Measurements from ENCODE around the gene VSIG2.

VSIG2 gene

DNA sequence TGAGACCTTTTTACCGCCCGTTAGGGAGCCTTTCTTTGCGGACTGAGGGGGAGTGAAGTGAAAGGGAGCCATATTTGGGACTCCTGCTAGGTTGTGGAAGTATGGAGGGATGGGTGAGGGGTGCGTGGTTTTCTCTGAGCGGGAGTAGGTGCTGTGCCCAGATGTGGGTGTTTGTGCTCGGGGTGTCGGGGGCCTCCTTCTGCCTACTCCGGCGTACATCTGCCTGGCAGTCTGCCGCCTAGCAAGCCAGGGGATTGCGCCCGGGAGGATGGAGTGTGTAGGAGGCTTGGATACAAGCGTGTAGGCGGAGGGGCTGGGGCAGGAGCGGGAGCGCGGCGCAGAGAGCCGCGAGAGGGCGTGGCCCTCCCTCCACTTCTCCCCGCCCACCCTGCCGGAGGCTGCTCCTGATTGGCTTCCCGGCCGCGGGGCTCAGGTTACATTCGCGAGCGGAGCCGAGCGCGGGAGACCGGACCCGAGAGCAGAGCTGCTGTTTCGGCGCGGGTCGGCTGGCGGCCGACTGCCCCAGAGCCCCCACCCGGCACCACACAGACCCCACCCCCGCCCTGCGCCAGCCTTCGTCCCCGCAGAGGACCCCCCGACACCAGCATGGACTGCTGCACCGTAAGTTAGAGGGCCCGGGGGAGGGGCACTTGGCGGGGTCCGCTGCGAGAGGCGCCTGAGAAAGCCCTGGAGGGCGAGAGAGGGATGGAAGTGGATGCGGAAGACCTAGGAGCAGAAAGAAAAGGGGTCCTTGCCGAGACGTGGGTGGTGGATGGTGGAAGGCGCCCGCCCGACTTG is 12.4 kb downstream of the VSIG2 start, which contains the start of gene NRGN:
Gene NRGN, plus strand, starts transcription at position 464 of the 798 bp plus-strand sequence. Its CDS starts 143 bp downstream, at position 607.
- H2AFZ ChIP-seq (ENCODE audit: low read length), result no peak within 1 kb of the TSS
- H3K9me3 ChIP-seq (ENCODE audit: low read length), result no peaks in the 10 kb centered on the region
- no peaks in the 10 kb centered on the region for H3F3A ChIP-seq (ENCODE audit: insufficient read depth, low read length)
- TF ChIP-seq, protein P1, sequence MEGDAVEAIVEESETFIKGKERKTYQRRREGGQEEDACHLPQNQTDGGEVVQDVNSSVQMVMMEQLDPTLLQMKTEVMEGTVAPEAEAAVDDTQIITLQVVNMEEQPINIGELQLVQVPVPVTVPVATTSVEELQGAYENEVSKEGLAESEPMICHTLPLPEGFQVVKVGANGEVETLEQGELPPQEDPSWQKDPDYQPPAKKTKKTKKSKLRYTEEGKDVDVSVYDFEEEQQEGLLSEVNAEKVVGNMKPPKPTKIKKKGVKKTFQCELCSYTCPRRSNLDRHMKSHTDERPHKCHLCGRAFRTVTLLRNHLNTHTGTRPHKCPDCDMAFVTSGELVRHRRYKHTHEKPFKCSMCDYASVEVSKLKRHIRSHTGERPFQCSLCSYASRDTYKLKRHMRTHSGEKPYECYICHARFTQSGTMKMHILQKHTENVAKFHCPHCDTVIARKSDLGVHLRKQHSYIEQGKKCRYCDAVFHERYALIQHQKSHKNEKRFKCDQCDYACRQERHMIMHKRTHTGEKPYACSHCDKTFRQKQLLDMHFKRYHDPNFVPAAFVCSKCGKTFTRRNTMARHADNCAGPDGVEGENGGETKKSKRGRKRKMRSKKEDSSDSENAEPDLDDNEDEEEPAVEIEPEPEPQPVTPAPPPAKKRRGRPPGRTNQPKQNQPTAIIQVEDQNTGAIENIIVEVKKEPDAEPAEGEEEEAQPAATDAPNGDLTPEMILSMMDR (IDR thresholded peaks at IDR 0.05; ENCODE audit: low read length), result no peak
- no peak for TF ChIP-seq EZH2 (IDR thresholded peaks at IDR 0.05; ENCODE audit: borderline replicate concordance, low read length)
- H3K27ac ChIP-seq (ENCODE audit: low read depth, low read length, poor library complexity, severe bottlenecking), result no peak within 1 kb of the TSS
- peaks cover 9% of the 10 kb centered on the region for H3K4me1 ChIP-seq (ENCODE audit: insufficient read depth, low read length, severe bottlenecking)
- no peaks in the 10 kb centered on the region for H3K9me2 ChIP-seq (ENCODE audit: low read depth, low read length)
- no peaks in the 10 kb centered on the region for H4K20me1 ChIP-seq (ENCODE audit: insufficient read depth, low read length)
- H3K4me2 ChIP-seq (ENCODE audit: low read length), result peak within 1 kb of the TSS; percentile 76
- H3K4me3 ChIP-seq (ENCODE audit: low read depth, low read length, poor library complexity, severe bottlenecking), result peak within 1 kb of the TSS; percentile 64
- H3K36me3 ChIP-seq (ENCODE audit: insufficient read depth, low read length), result no peaks in the 10 kb centered on the region
- H3K9ac ChIP-seq (ENCODE audit: low read length), result peak within 1 kb of the TSS; percentile 46; the same call in 1 of the 2 replicates
- H3K79me2 ChIP-seq (ENCODE audit: insufficient read depth, low read length), result no peaks in the 10 kb centered on the region
- no peaks in the 10 kb centered on the region for H3K27me3 ChIP-seq (ENCODE audit: insufficient read depth, low read length)

DNA sequence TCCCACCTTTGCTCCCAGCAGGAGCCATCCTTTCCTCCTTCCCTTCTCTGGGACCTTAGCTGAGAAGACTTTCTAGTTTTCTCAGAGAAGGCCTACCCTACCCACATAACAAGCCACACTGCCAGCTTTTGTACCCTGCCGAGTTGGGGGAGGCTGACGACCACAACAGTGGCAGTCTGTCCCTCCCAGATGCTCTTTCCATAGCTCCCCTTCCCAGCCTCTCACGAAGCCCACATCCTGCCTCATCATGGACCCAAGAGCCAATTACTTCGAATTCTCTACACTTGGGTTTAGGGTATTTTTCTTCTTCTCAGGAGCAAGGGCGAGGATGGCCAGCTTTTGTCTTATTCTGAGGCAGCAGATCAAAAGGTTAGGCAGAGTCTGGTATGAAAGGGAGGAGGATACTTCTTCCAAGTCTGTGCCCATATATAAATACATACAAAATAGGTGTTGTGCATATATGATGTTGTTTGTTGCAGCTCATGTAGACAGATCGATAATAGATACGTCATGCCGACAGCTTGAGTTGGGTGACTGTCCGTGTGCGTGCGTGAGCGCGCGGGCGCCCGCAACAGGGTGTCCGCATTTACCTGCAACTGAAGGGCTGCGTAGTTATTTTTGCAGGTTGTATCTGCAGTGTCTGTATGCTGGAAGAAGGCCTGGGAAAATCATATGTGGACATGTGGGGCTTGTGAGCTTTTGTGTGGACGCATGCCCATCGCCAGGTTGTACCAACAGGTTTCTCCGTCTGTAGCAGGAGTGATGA is 13.2 kb downstream of the VSIG2 start:
- H3K9me2 ChIP-seq (ENCODE audit: low read depth, low read length), result no peaks in the 10 kb centered on the region
- no peak overlapping the region for H3K27ac ChIP-seq (ENCODE audit: low read depth, low read length, poor library complexity, severe bottlenecking)
- TF ChIP-seq, protein P1 (IDR thresholded peaks at IDR 0.05; ENCODE audit: low read length), result no peak
- TF ChIP-seq EZH2 (IDR thresholded peaks at IDR 0.05; ENCODE audit: borderline replicate concordance, low read length), result no peak
- H3K9ac ChIP-seq (ENCODE audit: low read length), result no peak overlapping the region
- no peaks in the 10 kb centered on the region for H3K79me2 ChIP-seq (ENCODE audit: insufficient read depth, low read length)
- H3F3A ChIP-seq (ENCODE audit: insufficient read depth, low read length), result no peaks in the 10 kb centered on the region
- H3K9me3 ChIP-seq (ENCODE audit: low read length), result no peaks in the 10 kb centered on the region
- peaks cover 9% of the 10 kb centered on the region for H3K4me1 ChIP-seq (ENCODE audit: insufficient read depth, low read length, severe bottlenecking)
- no peak overlapping the region for H3K4me3 ChIP-seq (ENCODE audit: low read depth, low read length, poor library complexity, severe bottlenecking)
- H2AFZ ChIP-seq (ENCODE audit: low read length), result no peak overlapping the region
- H4K20me1 ChIP-seq (ENCODE audit: insufficient read depth, low read length), result no peaks in the 10 kb centered on the region
- no peak overlapping the region for H3K4me2 ChIP-seq (ENCODE audit: low read length)
- no peaks in the 10 kb centered on the region for H3K36me3 ChIP-seq (ENCODE audit: insufficient read depth, low read length)
- H3K27me3 ChIP-seq (ENCODE audit: insufficient read depth, low read length), result no peaks in the 10 kb centered on the region

DNA sequence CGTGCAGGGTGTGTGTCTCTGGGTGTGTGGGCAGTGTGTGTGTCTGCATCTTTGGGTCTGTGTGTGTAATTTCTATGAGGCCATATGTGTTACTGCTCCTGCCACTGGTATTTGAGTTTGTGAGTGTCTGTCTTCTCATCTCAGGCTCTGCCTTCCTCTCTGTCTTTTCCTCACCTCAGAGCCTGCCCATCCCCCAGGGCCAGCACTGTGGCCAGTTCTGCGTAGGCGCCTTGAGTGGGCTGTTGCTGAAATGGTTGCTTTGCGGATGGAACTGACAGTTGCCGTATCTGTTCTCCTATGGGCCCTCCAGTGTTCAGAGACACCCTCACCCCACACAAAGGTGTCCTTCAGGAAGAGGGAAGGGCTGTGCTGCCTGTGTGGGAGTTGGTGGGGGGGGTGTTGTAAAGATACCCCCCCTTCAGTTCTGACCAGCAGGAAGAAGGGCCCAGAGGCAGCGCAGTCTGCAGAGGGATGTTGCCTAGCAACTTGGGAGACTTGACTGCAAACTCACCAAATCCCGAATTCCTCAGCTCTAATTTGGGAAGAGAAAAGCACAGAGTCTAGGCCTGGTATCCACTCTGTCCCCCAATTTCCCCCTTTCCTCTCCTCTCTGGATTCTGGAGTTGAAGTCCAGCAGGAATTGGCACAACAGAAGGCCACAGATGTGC is 14.3 kb downstream of the VSIG2 start:
- Histone ChIP-seq H2AFZ (ENCODE audit: low read length) (no peak overlapping the region), H3K27me3 (ENCODE audit: insufficient read depth, low read length) (no peaks in the 10 kb centered on the region), H3K4me2 (ENCODE audit: low read length) (no peak overlapping the region), H3K9me2 (ENCODE audit: low read depth, low read length) (no peaks in the 10 kb centered on the region), H4K20me1 (ENCODE audit: insufficient read depth, low read length) (no peaks in the 10 kb centered on the region), H3K9me3 (ENCODE audit: low read length) (no peaks in the 10 kb centered on the region), H3K36me3 (ENCODE audit: insufficient read depth, low read length) (no peaks in the 10 kb centered on the region), H3K4me3 (ENCODE audit: low read depth, low read length, poor library complexity, severe bottlenecking) (no peak overlapping the region), H3K79me2 (ENCODE audit: insufficient read depth, low read length) (no peaks in the 10 kb centered on the region), H3K27ac (ENCODE audit: low read depth, low read length, poor library complexity, severe bottlenecking) (no peak overlapping the region), H3F3A (ENCODE audit: insufficient read depth, low read length) (no peaks in the 10 kb centered on the region), H3K9ac (ENCODE audit: low read length) (no peak overlapping the region), H3K4me1 (ENCODE audit: insufficient read depth, low read length, severe bottlenecking) (peaks cover 9% of the 10 kb centered on the region)
- TF ChIP-seq EZH2 (IDR thresholded peaks at IDR 0.05; ENCODE audit: borderline replicate concordance, low read length), result no peak
- TF ChIP-seq, protein P1 (IDR thresholded peaks at IDR 0.05; ENCODE audit: low read length), result no peak
